K562 (cell line): ENCODE results near the gene DAB2. TPM values are rescaled to one million over a fixed set of nuclear protein-coding genes. Genes with fewer than 3 reads are reported as not detected.

ENCODE experiments used
- BRD9 ChIP-seq: fragments of 450-650 bp; IDR thresholded peaks from 2 replicates; pipeline ENCODE4 v1.6.1; 2018; ENCODE audit warnings: low read depth; ENCODE audit not compliant: partially characterized antibody
- EZH2 ChIP-seq: IDR thresholded peaks from 2 replicates; pipeline ENCODE4 v1.6.1; 2012; ENCODE audit warnings: low read depth, mild to moderate bottlenecking, inconsistent platforms, low read length, borderline replicate concordance
- NEUROD1 ChIP-seq: fragments of 150-350 bp; IDR thresholded peaks from 2 replicates; pipeline ENCODE4 v1.6.1; 2014; ENCODE audit warnings: borderline replicate concordance, low read length, low read depth; ENCODE audit not compliant: partially characterized antibody
- STAG1 ChIP-seq: sonication (generic); formaldehyde crosslinking; IDR thresholded peaks from 2 replicates; pipeline ENCODE4 v1.5.0; 2020; ENCODE audit warnings: missing genetic modification reagents, borderline replicate concordance
- WHSC1 ChIP-seq: IDR thresholded peaks from one replicate; pipeline ENCODE4 v1.6.1; 2012; ENCODE audit warnings: low read length, control low read depth, inconsistent platforms
- ZFP1 ChIP-seq: fragments of 450-650 bp; formaldehyde crosslinking; IDR thresholded peaks from 2 replicates; pipeline ENCODE4 v1.4.0; 2020; ENCODE audit warnings: mild to moderate bottlenecking, mixed read lengths
- ZNF239 ChIP-seq: fragments of 250-450 bp; sonication (Bioruptor Pico); IDR thresholded peaks from 2 replicates; pipeline ENCODE4 v1.4.0; 2020; ENCODE audit warnings: mild to moderate bottlenecking
- ZNF274 ChIP-seq: IDR thresholded peaks from 2 replicates; pipeline ENCODE4 v1.6.1; 2011; ENCODE audit warnings: low read depth, mild to moderate bottlenecking, low read length, moderate library complexity, borderline replicate concordance
- ZNF766 ChIP-seq: fragments of 200-800 bp; sonication (Bioruptor generic); conservative IDR thresholded peaks from 2 replicates; pipeline ENCODE4 v1.6.1; 2016; ENCODE audit warnings: missing genetic modification characterization, missing compliant biosample characterization
- polyA plus RNA-seq, 8 experiments: library from polyadenylated mRNA; depleted of rRNA in 4 of 8; stranded (reverse) in 5 of 8; unstranded in 3 of 8; fragments of >200 nt; fragmentation: Nextera tagmentation in 2 of 8; fragmentation: Illumina TruSeq in 1 of 8; extraction: Ambion mirVana in 2 of 8; extraction: Trizol in 1 of 8; gene quantifications; 2 replicates each; pipeline versions ENCODE4 v1.2.1 to v1.2.3, GENCODE V29; 2011 to 2014; ENCODE audit warnings: inconsistent platforms in 1 of 8, missing spikeins in 1 of 8
- total RNA-seq, 7 experiments: library from RNA; depleted of rRNA in 6 of 7; stranded (reverse); fragments of >200 nt in 6 of 7; fragmentation: Illumina TruSeq in 2 of 7; extraction: Trizol in 2 of 7; gene quantifications; 2 replicates each; pipeline versions ENCODE4 v1.2.1 to v1.2.3, GENCODE V29; 2011 to 2021; ENCODE audit warnings: low replicate concordance in 1 of 7
- TF ChIP-seq, protein P1 (sequence below): fragments of 250-450 bp; sonication (Bioruptor Pico); IDR thresholded peaks from 2 replicates; pipeline ENCODE4 v1.8.0; 2021; ENCODE audit warnings: moderate library complexity, mild to moderate bottlenecking, inconsistent platforms
- TF ChIP-seq, protein P2 (sequence below): IDR thresholded peaks from 2 replicates; pipeline ENCODE4 v1.6.1; 2011; ENCODE audit warnings: borderline replicate concordance, low read depth, mild to moderate bottlenecking, moderate library complexity, low read length; ENCODE audit not compliant: insufficient read depth, poor library complexity, severe bottlenecking

Gene DAB2
- total and polyA plus RNA-seq, 9 of the 15 experiments (the other 6 are each of a cell fraction or from before 2014, with no cell fraction given), result 6.6 to 29.9 (median 24.1) TPM

DNA sequence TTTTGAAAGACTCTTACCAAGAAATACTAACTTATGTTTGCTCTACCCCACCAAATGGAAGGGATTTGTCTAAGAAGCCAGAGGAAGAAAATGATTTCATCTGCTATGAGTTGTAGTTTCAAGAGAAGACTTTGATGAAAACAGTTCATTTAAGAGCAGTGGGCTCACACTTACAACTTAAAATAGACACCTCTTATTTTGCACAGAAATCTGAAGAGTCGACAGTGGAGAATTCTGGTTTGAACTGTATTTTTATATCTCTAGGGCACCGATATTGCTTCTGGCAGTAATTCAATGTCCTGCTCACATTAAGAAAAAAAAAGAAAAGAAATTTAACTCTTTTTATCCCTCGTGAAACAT is 1.9 kb upstream of the DAB2 start (continued):
- TF ChIP-seq, protein P1, sequence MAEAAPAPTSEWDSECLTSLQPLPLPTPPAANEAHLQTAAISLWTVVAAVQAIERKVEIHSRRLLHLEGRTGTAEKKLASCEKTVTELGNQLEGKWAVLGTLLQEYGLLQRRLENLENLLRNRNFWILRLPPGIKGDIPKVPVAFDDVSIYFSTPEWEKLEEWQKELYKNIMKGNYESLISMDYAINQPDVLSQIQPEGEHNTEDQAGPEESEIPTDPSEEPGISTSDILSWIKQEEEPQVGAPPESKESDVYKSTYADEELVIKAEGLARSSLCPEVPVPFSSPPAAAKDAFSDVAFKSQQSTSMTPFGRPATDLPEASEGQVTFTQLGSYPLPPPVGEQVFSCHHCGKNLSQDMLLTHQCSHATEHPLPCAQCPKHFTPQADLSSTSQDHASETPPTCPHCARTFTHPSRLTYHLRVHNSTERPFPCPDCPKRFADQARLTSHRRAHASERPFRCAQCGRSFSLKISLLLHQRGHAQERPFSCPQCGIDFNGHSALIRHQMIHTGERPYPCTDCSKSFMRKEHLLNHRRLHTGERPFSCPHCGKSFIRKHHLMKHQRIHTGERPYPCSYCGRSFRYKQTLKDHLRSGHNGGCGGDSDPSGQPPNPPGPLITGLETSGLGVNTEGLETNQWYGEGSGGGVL (CRISPR knock-in tag), result no peak
- TF ChIP-seq ZNF766 (CRISPR knock-in tag) (no peak), EZH2 (no peak), ZNF239 (no peak), BRD9 (no peak), ZNF274 (no peak), STAG1 (CRISPR knock-in tag) (no peak), WHSC1 (no peak), NEUROD1 (no peak), ZFP1 (CRISPR knock-in tag) (no peak)
- TF ChIP-seq, protein P2, sequence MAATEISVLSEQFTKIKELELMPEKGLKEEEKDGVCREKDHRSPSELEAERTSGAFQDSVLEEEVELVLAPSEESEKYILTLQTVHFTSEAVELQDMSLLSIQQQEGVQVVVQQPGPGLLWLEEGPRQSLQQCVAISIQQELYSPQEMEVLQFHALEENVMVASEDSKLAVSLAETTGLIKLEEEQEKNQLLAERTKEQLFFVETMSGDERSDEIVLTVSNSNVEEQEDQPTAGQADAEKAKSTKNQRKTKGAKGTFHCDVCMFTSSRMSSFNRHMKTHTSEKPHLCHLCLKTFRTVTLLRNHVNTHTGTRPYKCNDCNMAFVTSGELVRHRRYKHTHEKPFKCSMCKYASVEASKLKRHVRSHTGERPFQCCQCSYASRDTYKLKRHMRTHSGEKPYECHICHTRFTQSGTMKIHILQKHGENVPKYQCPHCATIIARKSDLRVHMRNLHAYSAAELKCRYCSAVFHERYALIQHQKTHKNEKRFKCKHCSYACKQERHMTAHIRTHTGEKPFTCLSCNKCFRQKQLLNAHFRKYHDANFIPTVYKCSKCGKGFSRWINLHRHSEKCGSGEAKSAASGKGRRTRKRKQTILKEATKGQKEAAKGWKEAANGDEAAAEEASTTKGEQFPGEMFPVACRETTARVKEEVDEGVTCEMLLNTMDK, result no peak
